DOHH2 (cell line): ENCODE measurements around the gene NIPBL.

Experiments used
- EZH2phosphoT487 ChIP-seq: fragments of 200-600 bp; sonication (generic); IDR thresholded peaks from 2 replicates; pipeline ENCODE4 v1.6.1; 2017; ENCODE audit warnings: borderline replicate concordance, mild to moderate bottlenecking, antibody characterized with exemption, low read length, moderate library complexity, mixed read lengths
- TF ChIP-seq, protein P1 (sequence below): fragments of 200-600 bp; sonication (generic); IDR thresholded peaks from one replicate; pipeline ENCODE4 v1.5.1; 2014; ENCODE audit warnings: antibody characterized with exemption, mild to moderate bottlenecking, low read depth, low read length; ENCODE audit not compliant: poor library complexity, severe bottlenecking

DNA sequence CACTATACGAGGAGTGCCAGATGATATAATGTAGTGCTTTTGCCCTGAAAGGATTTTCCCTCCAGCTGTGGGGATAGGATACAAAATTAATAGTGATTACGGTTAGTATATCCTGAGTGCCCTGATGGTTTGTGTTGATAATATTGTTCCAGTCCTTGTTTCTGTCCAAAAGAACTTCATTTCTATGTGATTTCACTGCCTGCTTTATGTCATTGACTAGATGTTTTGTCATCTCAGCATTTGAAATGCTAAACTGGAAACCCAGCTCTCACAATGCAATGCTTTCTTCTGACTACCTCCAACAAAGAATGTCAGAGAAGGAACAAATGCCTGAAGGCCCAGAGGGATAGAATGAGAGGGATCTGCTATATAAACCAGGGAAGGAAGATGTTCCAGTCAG, 177.8 kb downstream of the NIPBL start:
- TF ChIP-seq, protein P1, sequence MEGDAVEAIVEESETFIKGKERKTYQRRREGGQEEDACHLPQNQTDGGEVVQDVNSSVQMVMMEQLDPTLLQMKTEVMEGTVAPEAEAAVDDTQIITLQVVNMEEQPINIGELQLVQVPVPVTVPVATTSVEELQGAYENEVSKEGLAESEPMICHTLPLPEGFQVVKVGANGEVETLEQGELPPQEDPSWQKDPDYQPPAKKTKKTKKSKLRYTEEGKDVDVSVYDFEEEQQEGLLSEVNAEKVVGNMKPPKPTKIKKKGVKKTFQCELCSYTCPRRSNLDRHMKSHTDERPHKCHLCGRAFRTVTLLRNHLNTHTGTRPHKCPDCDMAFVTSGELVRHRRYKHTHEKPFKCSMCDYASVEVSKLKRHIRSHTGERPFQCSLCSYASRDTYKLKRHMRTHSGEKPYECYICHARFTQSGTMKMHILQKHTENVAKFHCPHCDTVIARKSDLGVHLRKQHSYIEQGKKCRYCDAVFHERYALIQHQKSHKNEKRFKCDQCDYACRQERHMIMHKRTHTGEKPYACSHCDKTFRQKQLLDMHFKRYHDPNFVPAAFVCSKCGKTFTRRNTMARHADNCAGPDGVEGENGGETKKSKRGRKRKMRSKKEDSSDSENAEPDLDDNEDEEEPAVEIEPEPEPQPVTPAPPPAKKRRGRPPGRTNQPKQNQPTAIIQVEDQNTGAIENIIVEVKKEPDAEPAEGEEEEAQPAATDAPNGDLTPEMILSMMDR = no peak
- TF ChIP-seq EZH2phosphoT487 = no peak
